GM18511 (cell line): Measurements from ENCODE around the gene F10.
"Not testable (repeated sequence)": the region's sequence is repeated elsewhere in the genome, so short reads cannot be mapped to it uniquely, and the experiment has no call there.

Source experiments
- ATAC-seq: cut with Tn5 transposase; IDR thresholded peaks from one replicate; pipeline ENCODE4 v1.9.1; 2021; ENCODE audit warnings: mild to moderate bottlenecking, moderate library complexity; ENCODE audit not compliant: unreplicated experiment

The F10 gene

DNA sequence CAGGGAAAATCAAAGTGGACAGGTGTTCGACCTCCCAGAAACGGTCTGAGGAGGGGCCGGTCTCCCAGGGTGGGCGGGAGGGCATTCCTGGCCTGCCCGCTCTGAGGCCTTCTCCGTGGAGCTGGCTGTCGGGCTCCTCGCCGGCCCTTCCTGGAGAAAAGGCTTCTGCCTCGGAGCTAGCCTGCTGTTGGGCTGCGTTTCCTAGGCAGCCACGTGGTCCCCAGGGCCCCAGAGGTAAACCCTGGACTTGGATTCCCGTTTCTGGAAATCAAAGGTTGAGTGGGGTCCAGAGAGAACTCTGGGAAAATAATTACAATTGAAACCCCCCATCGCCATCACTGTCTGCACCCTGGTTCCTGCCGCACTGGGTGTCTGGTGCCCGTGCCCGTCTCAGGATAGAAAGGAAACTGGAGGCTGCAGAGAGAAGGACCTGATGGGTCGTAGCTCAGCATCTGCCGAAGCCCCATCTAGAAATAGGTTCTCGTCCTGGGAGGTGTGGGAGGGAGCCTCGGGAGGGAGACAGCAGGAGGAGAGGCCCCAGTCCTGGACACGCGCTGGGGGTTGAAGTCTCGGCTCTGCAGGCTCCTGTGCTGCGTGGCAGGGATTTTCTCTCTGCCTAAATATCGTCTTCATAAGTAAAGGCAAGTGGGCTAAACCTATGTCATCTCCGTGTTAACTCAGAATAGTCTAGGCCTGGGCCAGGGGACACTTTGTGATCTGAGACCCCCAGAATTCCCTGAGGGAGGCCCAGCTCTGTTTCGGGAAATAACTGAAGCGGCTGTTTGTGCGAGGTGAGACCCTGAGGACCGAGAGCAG is 28.2 kb downstream of the F10 start:
- no peak for ATAC-seq

DNA sequence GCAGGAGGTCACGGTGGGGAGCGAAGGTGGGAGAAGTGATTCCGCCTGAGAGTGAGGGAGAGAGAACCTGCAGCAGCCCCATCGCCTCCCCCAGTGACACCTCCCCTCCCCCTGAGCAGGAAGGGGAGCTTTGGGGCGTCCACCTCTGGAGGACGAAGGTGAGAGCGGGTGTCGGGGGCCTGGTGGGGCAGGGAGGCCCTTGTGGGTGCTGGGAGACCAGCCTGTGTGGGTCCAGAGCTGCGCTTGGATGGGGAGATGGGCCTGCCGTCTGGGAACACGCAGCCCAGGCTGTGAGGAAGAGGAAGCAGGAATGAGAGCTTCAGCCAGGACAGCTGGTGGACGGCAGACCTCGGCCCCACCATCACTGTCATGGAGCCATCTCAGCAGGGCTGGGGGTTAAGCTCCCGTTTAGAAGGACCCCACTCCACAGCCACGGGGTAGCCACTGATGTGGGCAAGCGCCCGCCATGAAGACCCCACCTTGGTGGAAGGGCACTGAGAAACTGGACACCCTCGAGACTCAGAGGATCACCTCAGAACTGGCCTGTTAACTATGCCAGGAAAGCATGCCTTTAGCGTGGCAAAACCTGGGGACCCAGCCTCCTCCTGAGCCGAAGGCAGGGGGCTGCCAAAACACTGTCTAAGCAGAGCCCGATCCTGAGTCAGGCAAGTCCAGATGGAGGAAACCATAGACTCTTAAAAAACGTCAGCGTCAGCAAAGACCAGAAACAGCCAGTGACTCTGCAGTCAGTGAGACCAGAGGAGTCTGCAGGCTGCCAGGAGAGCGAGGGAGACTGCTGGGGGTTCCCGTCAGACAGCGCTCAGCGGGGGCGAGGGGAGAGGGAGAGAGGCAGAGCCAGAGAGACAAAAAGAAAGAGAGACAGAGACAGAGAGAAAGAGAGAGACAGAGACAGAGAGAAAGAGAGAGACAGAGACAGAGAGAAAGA is 29.4 kb downstream of the F10 start:
- no peak for ATAC-seq

DNA sequence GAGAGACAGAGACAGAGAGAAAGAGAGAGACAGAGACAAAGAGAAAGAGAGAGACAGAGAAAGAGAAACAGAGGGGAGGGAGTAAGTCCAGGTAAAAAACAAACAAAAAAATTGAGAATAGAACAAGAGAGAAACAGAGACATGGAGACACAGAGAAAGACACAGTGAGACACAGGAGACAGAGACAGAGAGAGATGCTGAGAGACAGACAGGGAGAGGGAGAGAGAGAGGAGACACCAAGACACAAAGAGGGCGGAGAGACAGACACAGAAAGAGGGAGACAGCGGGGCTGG is 30.0 kb downstream of the F10 start:
- no peak for ATAC-seq

DNA sequence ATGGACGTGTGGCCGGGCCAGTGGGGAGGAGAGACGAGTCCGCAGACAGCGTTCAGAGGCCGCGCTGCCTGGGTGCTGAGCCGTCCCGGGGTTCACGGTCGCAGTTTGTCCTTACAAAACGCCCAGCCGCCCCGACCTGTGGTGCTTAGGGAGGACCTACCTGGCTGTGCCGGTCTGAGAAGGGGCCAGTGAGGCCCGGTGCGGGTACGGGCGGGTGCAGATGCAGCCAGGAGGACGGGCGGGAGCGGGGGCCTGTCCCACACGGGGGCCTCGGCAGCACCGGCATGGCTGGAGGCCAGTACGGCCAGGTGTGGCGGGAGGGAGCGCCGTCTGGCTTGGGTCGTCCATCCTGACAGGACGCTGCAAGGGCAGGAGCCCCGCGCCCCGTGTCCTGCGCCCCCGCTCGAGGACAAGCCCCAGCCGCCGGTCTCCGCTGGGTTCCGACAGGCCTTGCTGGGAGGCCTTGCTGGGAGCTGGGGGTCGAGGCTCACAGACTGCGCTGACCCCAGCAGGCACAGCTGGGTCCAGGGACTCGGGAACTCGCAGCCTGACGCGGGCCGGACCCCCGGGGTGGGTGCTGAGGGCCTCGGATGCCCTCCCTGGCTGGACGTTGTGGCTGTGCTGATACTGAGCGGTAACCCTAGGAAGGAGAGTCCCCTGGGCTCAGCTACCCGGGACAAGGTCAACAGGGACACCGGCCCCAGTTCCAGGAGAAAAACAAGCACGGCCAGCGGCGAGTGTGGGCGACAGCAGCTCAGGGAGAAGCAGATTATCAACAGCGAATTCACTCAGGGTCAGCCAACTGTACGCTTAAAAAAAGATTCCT is 30.6 kb downstream of the F10 start:
- ATAC-seq: peak; percentile 38

DNA sequence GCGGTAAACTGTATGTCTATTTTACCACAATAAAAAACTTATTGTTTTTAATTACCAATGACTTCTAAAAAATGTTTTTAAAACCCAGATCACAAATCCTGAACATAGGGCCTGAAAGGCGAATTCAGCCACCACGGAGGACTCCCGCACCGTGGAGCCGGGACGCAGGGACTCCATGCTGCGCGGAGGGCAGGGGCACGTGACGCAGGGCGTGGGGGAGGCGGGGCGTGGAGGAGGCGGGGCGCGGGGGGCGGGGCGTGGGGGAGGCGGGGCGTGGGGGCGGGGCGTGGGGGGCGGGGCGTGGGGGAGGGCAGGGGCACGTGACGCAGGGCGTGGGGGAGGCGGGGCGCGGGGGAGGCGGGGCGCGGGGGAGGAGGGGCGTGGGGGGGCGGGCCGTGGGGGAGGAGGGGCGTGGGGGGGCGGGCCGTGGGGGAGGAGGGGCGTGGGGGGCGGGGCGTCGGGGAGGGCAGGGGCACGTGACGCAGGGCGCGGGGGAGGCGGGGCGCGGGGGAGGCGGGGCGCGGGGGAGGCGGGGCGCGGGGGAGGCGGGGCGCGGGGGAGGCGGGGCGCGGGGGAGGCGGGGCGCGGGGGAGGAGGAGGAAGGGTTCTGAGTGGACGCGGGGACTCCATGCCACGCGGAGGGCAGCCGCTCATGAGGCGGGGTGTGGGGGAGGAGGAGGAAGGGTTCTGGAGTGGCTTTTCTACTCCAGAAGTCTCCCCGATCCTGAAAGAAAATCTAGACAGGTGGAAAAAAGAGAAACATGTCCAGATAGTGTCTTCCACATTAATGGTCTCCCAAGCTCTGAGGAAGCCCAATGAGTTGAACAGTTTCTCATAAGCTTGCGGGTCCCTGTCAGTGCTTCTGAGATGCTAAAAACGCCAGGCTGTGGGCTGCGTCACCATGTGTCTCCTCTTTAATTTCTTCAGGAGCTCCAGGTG is 31.5 kb downstream of the F10 start:
- peak; percentile 67 for ATAC-seq

DNA sequence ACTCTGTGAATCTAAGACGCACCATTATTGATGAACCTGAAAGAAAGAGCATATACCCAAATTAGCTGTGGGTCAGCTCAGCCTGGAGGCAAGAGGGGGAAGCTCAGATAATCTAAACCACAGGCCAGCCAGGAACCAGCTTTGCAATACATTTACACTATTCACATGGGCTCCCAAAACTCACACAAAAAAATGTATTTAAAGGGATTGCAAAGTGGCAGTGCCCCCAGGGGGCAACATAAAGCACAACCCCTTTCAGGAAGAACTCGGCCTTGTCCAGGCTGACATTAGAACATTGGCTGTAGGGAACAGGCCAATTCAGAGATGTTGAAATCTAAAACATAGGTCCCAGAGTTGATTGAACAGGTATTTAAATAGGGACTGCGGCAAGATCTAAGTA is 32.6 kb downstream of the F10 start:
- ATAC-seq: no peak

DNA sequence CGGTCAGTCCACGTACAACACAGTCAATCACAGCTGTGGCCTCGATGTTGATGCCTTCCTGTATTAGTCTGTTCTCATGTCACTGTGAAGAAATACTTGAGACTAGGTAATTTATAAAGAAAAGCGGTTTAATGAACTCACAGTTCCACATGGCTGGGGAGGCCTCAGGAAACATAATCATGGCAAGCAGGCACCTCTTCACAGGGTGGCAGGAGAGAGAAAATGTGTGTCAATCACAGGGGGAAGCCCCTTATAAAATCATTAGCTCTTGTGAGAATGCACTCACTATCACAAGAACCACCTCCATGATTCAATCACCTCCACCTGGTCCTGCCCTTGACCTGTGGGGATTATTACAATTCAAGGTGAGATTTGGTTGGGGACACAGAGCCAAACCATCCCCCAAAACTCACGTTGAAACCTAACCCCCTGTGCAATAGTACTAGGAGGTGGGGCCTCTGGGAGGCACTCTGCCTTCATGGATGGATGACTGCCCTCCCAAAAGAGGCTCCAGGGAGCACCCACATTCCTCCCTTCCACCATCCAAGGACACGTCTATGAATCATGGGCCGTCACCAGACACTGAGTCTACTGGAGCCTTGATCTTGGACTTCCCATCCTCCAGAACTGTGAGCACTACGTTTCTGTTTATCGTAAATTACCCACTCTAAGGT is 33.5 kb downstream of the F10 start:
- ATAC-seq: no peak

DNA sequence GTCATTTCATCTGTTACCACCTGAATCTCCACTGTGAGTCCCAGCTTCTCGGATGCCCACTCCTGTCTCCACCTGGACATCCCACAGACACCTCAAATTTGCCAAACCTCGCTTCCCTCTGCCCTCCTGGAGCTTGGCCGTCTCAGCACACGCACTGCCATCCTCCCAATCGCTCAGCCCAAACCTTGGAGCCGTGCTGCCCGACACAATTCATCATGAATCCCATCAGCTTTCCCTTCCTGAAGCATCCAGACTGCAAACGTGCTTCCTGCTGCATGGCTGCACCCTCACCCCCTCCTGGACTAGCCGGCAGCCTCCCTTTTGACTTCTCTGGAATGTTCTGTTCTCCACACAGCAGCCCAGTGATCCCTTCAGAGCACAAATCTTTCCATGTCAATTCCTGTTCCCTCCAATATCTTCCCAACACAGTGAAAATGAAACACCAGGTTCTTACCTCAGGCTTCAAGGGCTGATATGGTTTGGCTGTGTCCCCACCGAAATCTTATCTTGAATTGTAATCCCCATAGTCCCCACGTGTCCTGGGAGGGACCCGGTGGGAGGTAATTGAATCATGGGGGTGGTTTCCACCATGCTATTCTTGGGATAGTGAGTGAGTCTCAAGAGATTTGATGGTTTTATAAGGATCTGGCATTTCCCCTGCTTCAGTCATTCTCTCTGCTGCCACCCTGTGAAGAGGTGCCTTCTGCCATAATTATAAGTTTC is 34.8 kb downstream of the F10 start:
- ATAC-seq: no peak

DNA sequence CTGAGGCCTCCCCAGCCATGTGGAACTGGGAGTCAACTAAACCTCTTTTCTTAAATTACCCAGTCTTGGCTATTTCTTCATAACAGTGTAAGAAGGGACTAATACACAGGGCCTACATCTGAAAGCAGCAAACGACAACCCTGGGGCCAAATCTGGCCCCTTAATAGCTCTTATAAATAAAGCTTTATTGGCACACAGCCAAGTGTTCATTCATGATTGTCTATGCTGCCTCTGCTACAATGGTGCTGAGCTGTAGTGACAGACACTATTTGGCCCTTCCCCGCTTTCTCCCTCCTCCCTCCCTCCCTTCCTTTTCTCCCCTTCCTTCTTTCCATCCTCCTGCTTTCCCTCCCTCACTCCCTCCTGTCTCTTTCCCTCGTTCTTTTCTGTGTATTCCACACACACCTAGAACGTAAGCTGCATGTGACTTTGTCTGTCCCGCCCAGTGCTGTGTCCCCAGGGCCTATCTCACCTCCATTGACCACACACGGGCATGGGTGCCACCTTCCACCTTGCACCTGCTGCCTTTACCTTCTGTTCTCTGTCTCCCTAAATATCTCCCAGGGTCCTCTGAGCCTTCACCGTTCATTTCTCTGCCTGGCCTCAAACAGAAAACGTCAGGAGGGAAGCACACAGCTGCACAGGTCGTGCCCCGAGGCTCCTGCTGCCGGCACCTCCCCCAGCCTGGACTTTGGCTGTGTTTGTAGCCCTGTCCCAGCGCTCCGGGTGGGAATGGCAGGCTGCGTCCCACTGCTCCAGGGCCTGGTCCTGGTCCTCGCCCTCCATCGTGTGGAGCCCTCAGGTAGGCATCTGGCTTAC is 35.5 kb downstream of the F10 start, which contains the start of gene PROZ:
TSS of gene PROZ (plus strand) at position 720 of the 819 bp plus-strand sequence. CDS start at position 733, 13 bp downstream.
- no peak for ATAC-seq

DNA sequence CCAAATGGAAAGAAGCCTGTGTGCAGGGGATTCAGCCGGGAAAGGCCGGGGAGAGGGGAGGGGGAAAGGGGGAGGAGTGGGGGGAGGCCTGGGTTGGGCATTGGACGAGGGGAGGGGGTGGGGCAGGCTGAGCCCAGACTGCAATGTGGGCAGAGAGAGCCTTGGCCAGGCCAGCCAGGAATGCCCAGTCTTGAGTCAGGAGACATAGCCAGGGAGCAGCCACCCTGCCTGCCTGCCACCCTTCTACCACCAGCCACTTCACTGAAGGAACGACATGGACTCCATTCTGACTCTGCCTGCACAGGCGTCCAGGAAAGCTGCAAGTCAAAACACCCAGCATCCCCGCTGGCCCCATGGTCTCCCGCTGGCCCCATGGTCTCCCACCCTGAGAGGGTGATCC is 36.3 kb downstream of the F10 start:
- no peak for ATAC-seq

DNA sequence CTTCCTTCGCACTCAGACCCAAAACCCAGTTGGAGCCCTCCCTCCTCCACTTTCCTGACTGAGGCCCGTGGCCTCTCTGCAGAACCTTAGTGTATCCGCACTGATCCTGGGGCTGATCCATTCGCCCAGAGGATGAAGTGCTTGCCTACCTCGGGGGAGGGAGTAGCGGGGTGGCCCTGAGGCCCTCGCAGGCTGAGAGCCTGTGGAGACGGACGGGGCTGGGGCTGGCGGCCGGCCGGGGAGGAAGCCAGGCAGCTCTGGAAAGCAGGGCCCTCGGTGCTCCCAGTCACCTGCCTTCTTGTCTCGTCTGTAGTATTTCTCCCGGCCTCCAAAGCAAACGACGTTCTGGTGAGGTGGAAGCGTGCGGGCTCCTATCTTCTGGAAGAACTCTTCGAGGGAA is 37.1 kb downstream of the F10 start:
- no peak for ATAC-seq

DNA sequence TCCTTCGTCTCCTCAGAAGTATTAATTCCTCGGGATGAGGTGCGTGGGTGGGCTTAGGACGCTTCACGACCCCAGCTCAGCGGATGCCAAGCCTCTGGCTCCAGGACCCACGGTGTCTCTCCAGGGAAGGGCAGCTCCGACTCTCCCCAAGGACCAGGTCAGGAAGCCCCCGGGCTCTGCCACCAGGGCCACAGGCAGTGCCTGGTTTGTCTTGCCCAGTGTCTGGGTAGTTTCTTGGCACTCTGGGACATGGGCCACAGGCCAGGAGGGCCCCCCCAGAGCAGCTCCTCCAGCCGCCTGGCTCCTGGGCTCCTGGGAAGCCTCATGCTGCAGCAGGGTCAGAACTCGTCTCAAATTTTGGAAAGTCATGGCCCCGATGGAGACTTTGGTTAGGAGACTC is 38.4 kb downstream of the F10 start:
- ATAC-seq: no peak

DNA sequence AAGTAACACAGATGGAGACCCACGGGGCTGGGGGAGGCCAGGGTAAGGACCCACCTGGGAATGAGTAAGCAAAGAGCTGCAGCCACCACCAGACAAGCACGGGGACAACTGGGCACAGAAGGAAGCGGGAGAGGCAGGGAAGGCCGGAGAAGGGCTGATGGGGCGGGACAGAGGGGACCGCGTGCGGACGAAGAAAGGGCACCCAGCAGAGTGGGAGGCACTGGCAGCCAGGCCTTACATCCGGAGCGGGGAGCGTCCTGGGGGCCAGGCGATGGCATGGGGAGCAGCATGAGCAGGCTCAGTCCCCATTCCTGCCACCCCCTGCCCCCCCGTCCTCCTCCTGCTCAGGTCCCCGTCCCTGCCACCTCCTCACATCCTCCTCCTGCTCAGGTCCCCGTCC is 38.8 kb downstream of the F10 start:
- no peak for ATAC-seq

DNA sequence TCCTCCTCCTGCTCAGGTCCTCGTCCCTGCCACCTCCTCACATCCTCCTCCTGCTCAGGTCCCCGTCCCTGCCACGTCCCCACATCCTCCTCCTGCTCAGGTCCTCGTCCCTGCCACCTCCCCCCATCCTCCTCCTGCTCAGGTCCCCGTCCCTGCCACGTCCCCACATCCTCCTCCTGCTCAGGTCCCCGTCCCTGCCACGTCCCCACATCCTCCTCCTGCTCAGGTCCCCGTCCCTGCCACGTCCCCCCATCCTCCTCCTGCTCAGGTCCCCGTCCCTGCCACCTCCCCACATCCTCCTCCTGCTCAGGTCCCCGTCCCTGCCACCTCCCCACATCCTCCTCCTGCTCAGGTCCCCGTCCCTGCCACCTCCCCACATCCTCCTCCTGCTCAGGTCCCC is 39.4 kb downstream of the F10 start:
- not testable (repeated sequence) for ATAC-seq

DNA sequence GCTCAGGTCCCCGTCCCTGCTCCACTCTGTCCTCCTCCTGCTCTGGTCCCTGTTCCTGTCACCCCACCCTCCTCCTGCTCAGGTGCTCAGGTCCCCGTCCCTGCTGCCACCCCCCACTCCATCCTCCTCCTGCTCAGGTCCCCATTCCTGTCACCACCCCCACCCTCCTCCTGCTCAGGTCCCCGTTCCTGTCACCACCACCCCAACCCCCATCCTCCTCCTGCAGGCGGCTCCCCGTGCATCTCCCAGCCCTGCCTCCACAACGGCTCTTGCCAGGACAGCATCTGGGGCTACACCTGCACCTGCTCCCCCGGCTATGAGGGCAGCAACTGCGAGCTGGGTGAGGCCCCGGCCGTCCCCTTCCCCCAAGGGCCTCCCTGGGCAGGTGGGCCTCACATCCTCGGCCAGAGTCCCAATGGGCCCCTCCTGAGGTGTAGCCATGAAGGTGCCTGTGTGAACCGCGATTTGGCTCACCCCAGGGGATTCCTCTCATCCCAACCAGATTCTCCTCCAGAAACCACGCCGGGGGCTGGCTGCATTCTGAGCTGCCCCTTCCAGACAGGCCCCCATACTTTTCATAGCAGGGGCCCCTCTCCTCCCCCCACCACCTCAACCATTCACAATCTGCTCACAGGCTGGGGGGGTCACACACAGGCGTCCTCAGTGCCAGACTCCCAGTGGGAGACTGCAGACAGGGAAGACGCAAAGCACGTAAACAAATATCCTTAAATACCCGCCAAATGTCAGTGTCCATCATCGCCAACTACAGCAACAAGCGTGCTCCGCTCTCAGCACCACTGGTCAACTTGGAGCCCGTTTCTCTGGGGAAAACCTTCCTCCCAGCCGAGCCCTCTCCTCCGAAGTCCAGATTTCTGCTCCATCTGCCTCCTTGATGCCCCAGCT is 40.4 kb downstream of the F10 start:
- no peak for ATAC-seq

DNA sequence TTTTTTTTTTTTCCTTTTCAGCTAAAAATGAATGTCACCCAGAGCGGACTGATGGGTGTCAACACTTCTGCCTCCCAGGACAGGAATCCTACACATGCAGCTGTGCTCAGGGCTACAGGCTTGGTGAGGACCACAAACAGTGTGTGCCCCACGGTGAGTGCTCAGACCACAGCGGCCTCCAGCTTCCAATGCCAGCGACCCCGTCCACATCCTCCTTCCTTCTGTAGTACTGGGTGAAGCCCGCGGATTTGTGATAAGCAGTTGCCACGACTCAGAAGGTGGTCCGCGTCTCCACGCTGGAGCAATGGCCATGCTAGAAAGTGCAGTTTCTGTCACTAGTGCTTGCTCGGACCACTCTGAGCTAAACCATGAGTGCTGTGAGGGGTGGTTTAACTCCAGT is 41.9 kb downstream of the F10 start:
- ATAC-seq: no peak

DNA sequence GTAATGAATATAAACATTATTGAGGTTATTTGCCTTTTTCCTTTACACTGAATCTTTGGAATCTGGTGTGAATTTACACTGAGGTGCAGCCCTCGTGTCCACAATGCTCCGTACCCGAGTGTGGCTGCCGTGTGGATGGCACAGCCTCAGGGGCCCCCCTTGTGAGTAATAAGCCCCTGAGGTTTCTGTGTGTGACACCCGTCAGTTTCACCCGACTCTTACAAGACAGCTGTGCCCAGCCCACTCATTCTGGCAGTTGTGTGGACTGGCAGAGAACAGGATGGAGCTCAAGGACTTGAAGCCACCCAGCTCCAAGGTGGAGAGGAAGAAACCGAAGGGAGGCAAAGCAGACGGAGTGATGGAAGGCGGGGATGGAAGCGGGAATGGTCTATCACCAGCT is 43.7 kb downstream of the F10 start:
- no peak for ATAC-seq
